Transverse colon (tissue), 4 donors: ENCODE results near the gene SMIM36. TPM values are rescaled to one million over a fixed set of nuclear protein-coding genes. Genes with fewer than 3 reads are reported as not detected.

Experiments used
- DNase-seq: peaks from one replicate; pipeline ENCODE4 v3.0.0-alpha.2; 2019
- H3K27ac ChIP-seq, 4 donors: fragments of 200-600 bp; sonication (generic); 2 replicates each; pipeline ENCODE4 v1.5.1; 2016 to 2018; ENCODE audit warnings: inconsistent platforms in 4 of 4
- H3K27me3 ChIP-seq: fragments of 200-600 bp; sonication (generic); 2 replicates; pipeline ENCODE4 v1.5.1; 2017; ENCODE audit warnings: inconsistent platforms
- H3K36me3 ChIP-seq, 4 donors: fragments of 200-600 bp; sonication (generic); 2 replicates each; pipeline ENCODE4 v1.5.1; 2017 to 2019; ENCODE audit warnings: inconsistent platforms in 4 of 4
- H3K4me1 ChIP-seq, 4 donors: fragments of 200-600 bp; sonication (generic); 2 replicates each; pipeline ENCODE4 v1.5.1; 2017 to 2020; ENCODE audit warnings: inconsistent platforms in 4 of 4
- H3K4me3 ChIP-seq, 4 donors: fragments of 200-600 bp; sonication (generic); 1 replicate in 1 of 4; 2 replicates in 3 of 4; pipeline versions ENCODE4 v1.5.1 to v1.6.1; 2017 to 2019; ENCODE audit warnings: inconsistent platforms in 4 of 4
- H3K9me3 ChIP-seq, 2 donors: fragments of 200-600 bp; sonication (generic); 2 replicates each; pipeline ENCODE4 v1.5.1; 2017 to 2019; ENCODE audit warnings: inconsistent platforms in 2 of 2
- CTCF ChIP-seq, 5 experiments: fragments of 200-600 bp in 3 of 5; fragments of 450-650 bp in 2 of 5; sonication (generic) in 3 of 5; IDR thresholded peaks; 1 replicate in 2 of 5; 2 replicates in 3 of 5; pipeline ENCODE4 v1.5.1; 2016 to 2017; ENCODE audit warnings: antibody characterized with exemption in 5 of 5, inconsistent platforms in 3 of 5, mild to moderate bottlenecking in 2 of 5, moderate library complexity in 1 of 5
- EP300 ChIP-seq: sonication (generic); formaldehyde crosslinking; IDR thresholded peaks from one replicate; pipeline ENCODE4 v1.6.1; 2017; ENCODE audit warnings: antibody characterized with exemption, low read depth
- POLR2A ChIP-seq: fragments of 450-650 bp; IDR thresholded peaks from one replicate; pipeline ENCODE4 v1.6.1; 2016; ENCODE audit warnings: antibody characterized with exemption, mild to moderate bottlenecking, moderate library complexity
- POLR2AphosphoS5 ChIP-seq, 3 donors: sonication (generic); formaldehyde crosslinking; IDR thresholded peaks; one replicate each; pipeline ENCODE4 v1.6.1; 2016; ENCODE audit warnings: antibody characterized with exemption in 3 of 3
- WGBS, 2 donors: methylation state at CpG; one replicate each; pipeline ENCODE4 v1.1.5; 2018; ENCODE audit warnings: low coverage in 1 of 2; 5-methylcytosine and 5-hydroxymethylcytosine counted together
- in situ Hi-C, 4 donors: fragments of 200-750 bp; cut with MboI; loops; one replicate each; pipeline versions ENCODE4 v1.15.0 to v1.15.1; 2017; ENCODE audit warnings: low sequenced_read_pairs in 3 of 4, low pct_ligation_motif_present in 1 of 4, low pct_unique_long_range_greater_than_20kb in 1 of 4
- intact Hi-C: fragments of 100-400 bp; cut with DNase I; formaldehyde crosslinking; loops from one replicate; pipeline ENCODE4 v1.15.1; 2023; ENCODE audit warnings: low total_unique reads
- total RNA-seq, 4 donors: library from RNA; depleted of rRNA; stranded (reverse); fragments of >200 nt; gene quantifications; one replicate each; pipeline ENCODE4 v1.1.0, GENCODE V29; 2016

The SMIM36 gene
- total RNA-seq, 4 donors from 2014 or later: not detected

GRCh38 chr17:55536205-55536604, 25.0 kb upstream of the SMIM36 start:
- 85 to 91% methylated on average over 1 of the region's 1 CpG for WGBS, 2 donors
- H3K27ac ChIP-seq: no peak overlapping the region
- no peak overlapping the region for H3K4me3 ChIP-seq
- TF ChIP-seq CTCF (IDR thresholded peaks at IDR 0.05) (no peak), EP300 (no peak), POLR2A (no peak), POLR2AphosphoS5 (IDR thresholded peaks at IDR 0.05) (no peak)
- no peaks in the 10 kb centered on the region for H3K4me1 ChIP-seq
- H3K36me3 ChIP-seq: no peaks in the 10 kb centered on the region
- DNase-seq: no peak
- H3K27me3 ChIP-seq: no peaks in the 10 kb centered on the region
- intact Hi-C loops (no loop called here), in situ Hi-C loops (loop anchor here in 2 of 4 donors (25.0 kb wide), 3 partner anchors 101 to 776 kb away; partner anchors contain the start of gene PCTP (in 1 of the 2))
- no peaks in the 10 kb centered on the region for H3K9me3 ChIP-seq

GRCh38 chr17:55533608-55534007, 22.4 kb upstream of the SMIM36 start:
- no peak overlapping the region for H3K27ac ChIP-seq
- no peaks in the 10 kb centered on the region for H3K36me3 ChIP-seq
- H3K4me1 ChIP-seq: no peaks in the 10 kb centered on the region
- no peak overlapping the region for H3K4me3 ChIP-seq
- intact Hi-C loops: loop anchor here (5.0 kb wide), 1 partner anchor 69 kb away; no protein-coding TSS in a partner anchor
- DNase-seq: no peak
- no peaks in the 10 kb centered on the region for H3K9me3 ChIP-seq
- TF ChIP-seq POLR2AphosphoS5 (IDR thresholded peaks at IDR 0.05): no peak
- TF ChIP-seq EP300: no peak
- no peak for TF ChIP-seq CTCF (IDR thresholded peaks at IDR 0.05)
- no peak for TF ChIP-seq POLR2A
- in situ Hi-C loops: loop anchor here in 2 of 4 donors (25.0 kb wide), 3 partner anchors 104 to 779 kb away; partner anchors contain the start of gene PCTP (in 1 of the 2)
- H3K27me3 ChIP-seq: no peaks in the 10 kb centered on the region

- DNase-seq: no peak
- Histone ChIP-seq H3K27me3 (no peaks in the 10 kb centered on the region), H3K36me3 (no peaks in the 10 kb centered on the region), H3K4me1 (no peaks in the 10 kb centered on the region), H3K4me3 (no peak overlapping the region), H3K9me3 (no peaks in the 10 kb centered on the region), H3K27ac (no peak overlapping the region)
- TF ChIP-seq CTCF (IDR thresholded peaks at IDR 0.05) (no peak), POLR2A (no peak), POLR2AphosphoS5 (IDR thresholded peaks at IDR 0.05) (no peak), EP300 (no peak)
- 70 to 83% methylated on average over 1 of the region's 1 CpG for WGBS, 2 donors
- intact Hi-C loops (loop anchor here (5.0 kb wide), 1 partner anchor 70 kb away; no protein-coding TSS in a partner anchor), in situ Hi-C loops (loop anchor here in 2 of 4 donors (25.0 kb wide), 3 partner anchors 105 to 780 kb away; partner anchors contain the start of gene PCTP (in 1 of the 2))
Measured at GRCh38 chr17:55532670-55533069, 21.4 kb upstream of the SMIM36 start.

GRCh38 chr17:55531053-55531728, 19.9 kb upstream of the SMIM36 start:
- Histone ChIP-seq H3K9me3 (no peaks in the 10 kb centered on the region), H3K4me1 (peaks cover 0 to 3% (median 0%) of the 10 kb centered on the region in 4 donors), H3K27me3 (no peaks in the 10 kb centered on the region), H3K36me3 (no peaks in the 10 kb centered on the region), H3K4me3 (no peak overlapping the region), H3K27ac (no peak overlapping the region)
- no peak for TF ChIP-seq POLR2A
- no peak for TF ChIP-seq POLR2AphosphoS5 (IDR thresholded peaks at IDR 0.05)
- in situ Hi-C loops (loop anchor here in 2 of 4 donors (25.0 kb wide), 3 partner anchors 106 to 781 kb away; partner anchors contain the start of gene PCTP (in 1 of the 2)), intact Hi-C loops (loop anchor here (5.0 kb wide), 1 partner anchor 71 kb away; no protein-coding TSS in a partner anchor)
- DNase-seq: no peak
- WGBS, 2 donors: 88 to 92% methylated on average over 5 of the region's 5 CpGs
